K562 (cell line): Measurements from ENCODE around the gene TBC1D17. TPM values are rescaled to one million over a fixed set of nuclear protein-coding genes. Genes with fewer than 3 reads are reported as not detected.

ENCODE experiments used
- ARID4B ChIP-seq: sonication (generic); formaldehyde crosslinking; IDR thresholded peaks from 2 replicates; pipeline ENCODE4 v1.8.0; 2022; ENCODE audit warnings: mild to moderate bottlenecking, missing genetic modification reagents
- FOXK2 ChIP-seq, 2 experiments: fragments of 450-650 bp; IDR thresholded peaks in 1 of 2; conservative IDR thresholded peaks in 1 of 2; 2 replicates each; pipeline ENCODE4 v1.6.1; 2016; ENCODE audit warnings: low read depth in 2 of 2, mild to moderate bottlenecking in 1 of 2
- FOXP4 ChIP-seq: sonication (generic); formaldehyde crosslinking; IDR thresholded peaks from 2 replicates; pipeline ENCODE4 v1.8.0; 2022; ENCODE audit warnings: mild to moderate bottlenecking, missing genetic modification reagents, borderline replicate concordance
- HSF4 ChIP-seq: fragments of 250-450 bp; sonication (Bioruptor Pico); IDR thresholded peaks from 2 replicates; pipeline ENCODE4 v2.1.2; 2022; ENCODE audit warnings: mild to moderate bottlenecking, moderate library complexity, borderline replicate concordance
- ID3 ChIP-seq, 2 experiments: fragments of 250-450 bp in 1 of 2; fragments of 450-650 bp in 1 of 2; sonication (Bioruptor Pico) in 1 of 2; IDR thresholded peaks; 2 replicates each; pipeline versions ENCODE4 v1.6.1 to v1.8.0; 2016 to 2021; ENCODE audit warnings: mild to moderate bottlenecking in 2 of 2, moderate library complexity in 2 of 2, missing compliant biosample characterization in 1 of 2, missing genetic modification characterization in 1 of 2
- JUND ChIP-seq, 2 experiments: IDR thresholded peaks; 2 replicates in 1 of 2; 3 replicates in 1 of 2; pipeline ENCODE4 v1.6.1; 2011; ENCODE audit warnings: borderline replicate concordance in 2 of 2, low read depth in 2 of 2, low read length in 2 of 2, improper control_type of control experiment in 1 of 2, missing biosample characterization in 1 of 2, missing genetic modification characterization in 1 of 2, missing genetic modification reagents in 1 of 2
- KDM1A ChIP-seq, 2 experiments: fragments of 450-650 bp; IDR thresholded peaks; 2 replicates each; pipeline ENCODE4 v1.6.1; 2016; ENCODE audit warnings: mild to moderate bottlenecking in 2 of 2
- MLX ChIP-seq, 2 experiments: fragments of 450-650 bp in 1 of 2; sonication (generic) in 1 of 2; formaldehyde crosslinking; conservative IDR thresholded peaks; 2 replicates each; pipeline versions ENCODE4 v1.4.0 to v1.8.1; 2020 to 2022; ENCODE audit warnings: mild to moderate bottlenecking in 1 of 2, missing genetic modification reagents in 1 of 2
- NFXL1 ChIP-seq: fragments of 450-650 bp; formaldehyde crosslinking; IDR thresholded peaks from 2 replicates; pipeline ENCODE4 v1.4.0; 2021; ENCODE audit warnings: mild to moderate bottlenecking
- TCFL5 ChIP-seq: fragments of 250-450 bp; sonication (Bioruptor Pico); conservative IDR thresholded peaks from 2 replicates; pipeline ENCODE4 v1.6.1; 2021; ENCODE audit warnings: mild to moderate bottlenecking, moderate library complexity, matching md5 sums
- ZBTB1 ChIP-seq: sonication (generic); formaldehyde crosslinking; IDR thresholded peaks from 2 replicates; pipeline ENCODE4 v1.8.1; 2023; ENCODE audit warnings: missing genetic modification reagents, low read depth, mild to moderate bottlenecking, borderline replicate concordance
- ZHX1 ChIP-seq: fragments of 150-350 bp; conservative IDR thresholded peaks from 2 replicates; pipeline ENCODE4 v1.6.1; 2014; ENCODE audit warnings: low read length
- ZNF197 ChIP-seq: fragments of 200-800 bp; sonication (Bioruptor generic); IDR thresholded peaks from 2 replicates; pipeline ENCODE4 v1.6.1; 2016; ENCODE audit warnings: low read depth, missing genetic modification characterization, missing compliant biosample characterization
- polyA plus RNA-seq, 8 experiments: library from polyadenylated mRNA; depleted of rRNA in 4 of 8; stranded (reverse) in 5 of 8; unstranded in 3 of 8; fragments of >200 nt; fragmentation: Nextera tagmentation in 2 of 8; fragmentation: Illumina TruSeq in 1 of 8; extraction: Ambion mirVana in 2 of 8; extraction: Trizol in 1 of 8; gene quantifications; 2 replicates each; pipeline versions ENCODE4 v1.2.1 to v1.2.3, GENCODE V29; 2011 to 2014; ENCODE audit warnings: inconsistent platforms in 1 of 8, missing spikeins in 1 of 8
- total RNA-seq, 7 experiments: library from RNA; depleted of rRNA in 6 of 7; stranded (reverse); fragments of >200 nt in 6 of 7; fragmentation: Illumina TruSeq in 2 of 7; extraction: Trizol in 2 of 7; gene quantifications; 2 replicates each; pipeline versions ENCODE4 v1.2.1 to v1.2.3, GENCODE V29; 2011 to 2021; ENCODE audit warnings: low replicate concordance in 1 of 7

Gene TBC1D17
- total and polyA plus RNA-seq, 9 of the 15 experiments (the other 6 are each of a cell fraction or from before 2014, with no cell fraction given): 0.42 to 16.0 (median 3.8) TPM

- TF ChIP-seq HSF4 (CRISPR knock-in tag) (no peak), ZHX1 (peak; percentile 91), ID3 (CRISPR knock-in tag; IDR thresholded peaks at IDR 0.05) (no peak), ID3 (tag; IDR thresholded peaks at IDR 0.05) (no peak), ZNF197 (peak; percentile 84; the same call in 1 of the 2 replicates), ARID4B (CRISPR knock-in tag) (peak; percentile 76), NFXL1 (CRISPR knock-in tag) (no peak), MLX (CRISPR knock-in tag; conservative IDR thresholded peaks at IDR 0.05) (no peak), FOXP4 (peak; percentile 68; the same call in 1 of the 2 replicates), ZBTB1 (CRISPR knock-in tag) (no peak), FOXK2 (conservative IDR thresholded peaks at IDR 0.05 in 1 of 2, IDR thresholded peaks at IDR 0.05 in 1 of 2; ENCODE audit: low read depth in 2 of 2) (peak; percentile 100), TCFL5 (CRISPR knock-in tag) (no peak), KDM1A (IDR thresholded peaks at IDR 0.05) (no peak), JUND (IDR thresholded peaks at IDR 0.05; ENCODE audit: borderline replicate concordance, low read depth, low read length) (peak; percentile 98), JUND (tag; IDR thresholded peaks at IDR 0.05; ENCODE audit: borderline replicate concordance, low read depth, low read length) (no peak; the same call in 1 of the 3 replicates)
These were observed at the start of gene TBC1D17, which contains the start of gene AKT1S1 (continued) for GRCh38 chr19:49877020-49877878.
